GM21390 (cell line): ENCODE results near the gene PKDCC.
A peak's percentile ranks its signal among the peaks of the same experiment; 100 is the strongest.

Source experiments
- ATAC-seq: cut with Tn5 transposase; IDR thresholded peaks from one replicate; pipeline ENCODE4 v1.9.1; 2021; ENCODE audit not compliant: unreplicated experiment

The PKDCC gene

DNA sequence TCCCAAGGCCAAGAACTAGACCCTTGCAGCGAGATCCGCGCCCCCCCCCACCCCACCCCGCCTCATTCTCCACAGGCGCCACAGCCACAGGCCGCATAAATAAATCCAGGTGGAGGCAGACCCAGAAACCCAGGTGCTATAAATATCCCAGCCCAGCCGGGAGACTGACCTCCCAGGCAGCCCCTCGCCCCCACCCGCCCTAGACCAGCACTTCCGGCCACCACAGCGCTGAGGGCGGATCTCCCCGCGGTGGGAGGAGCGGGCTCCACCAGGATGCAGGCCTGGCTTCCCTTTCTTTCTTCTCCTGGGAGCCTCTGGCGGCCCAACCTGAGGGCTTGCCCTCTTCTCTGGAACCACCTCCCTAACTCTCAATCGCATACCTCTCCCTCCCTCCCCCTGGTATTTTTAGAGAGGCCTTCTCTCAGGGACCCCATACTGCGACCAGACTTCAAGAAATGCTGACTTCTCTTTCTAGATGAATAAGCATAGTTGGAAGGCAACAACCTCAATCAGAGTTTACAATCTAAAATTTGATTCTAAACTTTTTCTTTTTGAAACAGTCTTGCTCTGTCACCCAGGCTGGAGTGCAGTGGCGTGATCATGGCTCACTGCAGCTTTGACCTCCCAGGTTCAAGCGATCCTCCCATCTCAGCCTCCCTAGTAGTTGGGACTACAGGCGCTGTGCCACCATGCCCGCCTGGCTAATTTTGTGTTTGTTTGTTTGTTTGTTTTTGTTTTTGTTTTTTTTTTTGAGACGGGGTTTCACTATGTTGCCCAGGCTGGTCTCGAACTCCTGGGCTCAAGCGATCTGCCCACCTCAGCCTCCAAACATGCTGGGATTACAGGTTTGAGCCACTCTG lies 55.0 kb downstream of the PKDCC start:
- no peak for ATAC-seq

DNA sequence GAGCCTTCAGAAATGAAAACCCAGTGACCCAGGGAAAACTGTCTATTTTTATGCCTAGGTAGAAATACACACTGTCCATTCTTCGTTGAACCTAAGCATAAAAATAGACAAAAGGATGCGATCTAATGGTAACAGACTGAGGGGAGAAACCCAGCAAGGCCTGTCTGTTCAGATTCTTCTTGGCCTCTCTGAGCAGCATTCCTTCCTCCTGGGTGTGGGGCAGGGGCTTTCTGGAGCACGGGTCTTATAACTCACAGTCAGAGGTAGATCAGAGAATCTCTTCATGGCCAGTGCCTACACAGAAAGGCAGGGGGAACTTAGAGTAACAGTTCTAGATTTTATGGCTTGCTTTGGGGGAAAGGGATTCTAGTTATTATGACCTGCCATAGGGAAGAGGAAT lies 56.0 kb downstream of the PKDCC start:
- ATAC-seq = no peak

DNA sequence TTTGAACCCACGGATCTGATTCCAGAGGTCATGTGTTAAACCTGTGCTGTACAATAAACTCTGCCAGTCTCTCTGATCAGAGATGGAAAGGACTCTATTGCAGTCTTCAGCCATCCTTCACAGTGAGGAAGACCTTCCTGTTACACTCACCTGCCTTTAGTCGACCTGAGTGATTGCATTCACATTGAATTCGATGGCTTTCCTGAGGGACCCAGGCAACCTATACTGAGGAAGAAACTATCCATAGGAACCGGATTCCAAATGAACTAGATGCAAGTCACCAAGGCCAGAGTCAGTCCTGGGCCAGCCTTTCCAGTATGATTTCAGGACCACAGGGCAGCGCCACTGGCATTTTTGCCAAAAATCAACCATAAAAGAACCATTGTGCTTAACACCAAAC lies 56.8 kb downstream of the PKDCC start:
- no peak for ATAC-seq

- peak; percentile 49 for ATAC-seq
These were observed 57.8 kb downstream of the PKDCC start for GRCh38 chr2:42105330-42106256.

GRCh38 chr2:42106257-42106816 lies 58.5 kb downstream of the PKDCC start:
- ATAC-seq = no peak

- ATAC-seq = no peak
These were observed 59.6 kb downstream of the PKDCC start for GRCh38 chr2:42107249-42108042.
